DND-41 (cell line): ENCODE results near the gene PCDHGB7.

Experiments
- ATAC-seq: fragments of 200-7000 bp; cut with Tn5 transposase; 3 replicates; pipeline ENCODE4 v1.9.1; 2021; ENCODE audit warnings: low read depth; ENCODE audit not compliant: insufficient read depth
- DNase-seq: peaks from one replicate; pipeline ENCODE4 v3.0.0-alpha.2; 2020
- H2AFZ ChIP-seq: 2 replicates; pipeline ENCODE4 v1.6.0; 2012; ENCODE audit warnings: low read depth, low read length
- H3K27ac ChIP-seq: 2 replicates; pipeline ENCODE4 v1.5.1; 2012; ENCODE audit warnings: low read length, inconsistent platforms
- H3K27me3 ChIP-seq: fragments of 200-600 bp; sonication (generic); 2 replicates; pipeline ENCODE4 v1.6.0; 2012; ENCODE audit warnings: low read length, mild to moderate bottlenecking, inconsistent platforms; ENCODE audit not compliant: insufficient read depth, poor library complexity
- H3K36me3 ChIP-seq: 2 replicates; pipeline ENCODE4 v1.5.1; 2012; ENCODE audit warnings: low read length, inconsistent platforms; ENCODE audit not compliant: insufficient read depth
- H3K4me1 ChIP-seq: 2 replicates; pipeline ENCODE4 v1.5.1; 2012; ENCODE audit warnings: mild to moderate bottlenecking, low read length; ENCODE audit not compliant: insufficient read depth
- H3K4me2 ChIP-seq: 2 replicates; pipeline ENCODE4 v1.6.0; 2012; ENCODE audit warnings: mild to moderate bottlenecking, moderate library complexity, low read length, inconsistent platforms; ENCODE audit not compliant: insufficient read depth
- H3K4me3 ChIP-seq, 2 experiments: fragments of 200-600 bp in 1 of 2; shearing (Covaris generic) in 1 of 2; 2 replicates each; pipeline ENCODE4 v1.5.1; 2012 to 2016; ENCODE audit warnings: inconsistent platforms in 2 of 2, low read length in 2 of 2, mild to moderate bottlenecking in 2 of 2, low read depth in 1 of 2, moderate library complexity in 1 of 2
- H3K79me2 ChIP-seq: 2 replicates; pipeline ENCODE4 v1.6.0; 2012; ENCODE audit warnings: low read length, inconsistent platforms; ENCODE audit not compliant: insufficient read depth
- H3K9ac ChIP-seq: 2 replicates; pipeline ENCODE4 v1.6.0; 2012; ENCODE audit warnings: low read depth, mild to moderate bottlenecking, inconsistent platforms, low read length, moderate library complexity
- H3K9me3 ChIP-seq: 2 replicates; pipeline ENCODE4 v1.5.1; 2012; ENCODE audit warnings: low read length, moderate library complexity, mild to moderate bottlenecking, inconsistent platforms; ENCODE audit not compliant: insufficient read depth, severe bottlenecking
- H4K20me1 ChIP-seq: 2 replicates; pipeline ENCODE4 v1.6.0; 2012; ENCODE audit warnings: low read length; ENCODE audit not compliant: insufficient read depth
- CTCF ChIP-seq: IDR thresholded peaks from 2 replicates; pipeline ENCODE4 v1.5.1; 2012; ENCODE audit warnings: borderline replicate concordance, low read length, moderate library complexity, mild to moderate bottlenecking; ENCODE audit not compliant: poor library complexity, severe bottlenecking; ENCODE audit errors: extremely low read depth
- EZH2 ChIP-seq: IDR thresholded peaks from 3 replicates; pipeline ENCODE4 v1.6.1; 2012; ENCODE audit warnings: borderline replicate concordance, low read depth, mild to moderate bottlenecking, moderate library complexity, low read length, inconsistent platforms; ENCODE audit not compliant: severe bottlenecking

The PCDHGB7 gene

GRCh38 chr5:141434006-141434405 is 16.5 kb downstream of the PCDHGB7 start:
- H3K4me3 ChIP-seq, result no peak overlapping the region
- no peak for TF ChIP-seq EZH2
- TF ChIP-seq CTCF, result no peak
- ATAC-seq (no peak), DNase-seq (no peak)
- H3K4me1 ChIP-seq, result no peaks in the 10 kb centered on the region
- H3K27me3 ChIP-seq, result peaks cover 3% of the 10 kb centered on the region
- H4K20me1 ChIP-seq, result no peaks in the 10 kb centered on the region
- no peak overlapping the region for H3K4me2 ChIP-seq
- no peak overlapping the region for H3K27ac ChIP-seq
- H3K9me3 ChIP-seq, result no peaks in the 10 kb centered on the region
- no peaks in the 10 kb centered on the region for H3K79me2 ChIP-seq
- no peak overlapping the region for H2AFZ ChIP-seq
- H3K36me3 ChIP-seq, result no peaks in the 10 kb centered on the region
- no peak overlapping the region for H3K9ac ChIP-seq

- DNase-seq (no peak), ATAC-seq (no peak)
- H3K9me3 ChIP-seq, result no peaks in the 10 kb centered on the region
- TF ChIP-seq EZH2 (no peak), CTCF (no peak)
- no peak overlapping the region for H3K9ac ChIP-seq
- no peaks in the 10 kb centered on the region for H4K20me1 ChIP-seq
- H3K27me3 ChIP-seq, result peaks cover 3% of the 10 kb centered on the region
- no peak overlapping the region for H3K4me2 ChIP-seq
- H2AFZ ChIP-seq, result no peak overlapping the region
- no peak overlapping the region for H3K27ac ChIP-seq
- no peaks in the 10 kb centered on the region for H3K36me3 ChIP-seq
- H3K79me2 ChIP-seq, result no peaks in the 10 kb centered on the region
- no peaks in the 10 kb centered on the region for H3K4me1 ChIP-seq
- no peak overlapping the region for H3K4me3 ChIP-seq
Observed at GRCh38 chr5:141437221-141437620, 19.7 kb downstream of the PCDHGB7 start.

GRCh38 chr5:141439411-141440141 is 22.1 kb downstream of the PCDHGB7 start:
- Histone ChIP-seq H3K9ac (no peak overlapping the region), H3K27ac (no peak overlapping the region), H3K4me3 (no peak overlapping the region), H3K79me2 (no peaks in the 10 kb centered on the region), H3K4me2 (no peak overlapping the region), H4K20me1 (no peaks in the 10 kb centered on the region), H3K4me1 (no peaks in the 10 kb centered on the region), H3K36me3 (no peaks in the 10 kb centered on the region), H3K27me3 (peaks cover 3% of the 10 kb centered on the region), H2AFZ (no peak overlapping the region), H3K9me3 (no peaks in the 10 kb centered on the region)
- ATAC-seq (no peak), DNase-seq (no peak)
- TF ChIP-seq EZH2 (no peak), CTCF (no peak)

GRCh38 chr5:141440341-141440740 is 22.9 kb downstream of the PCDHGB7 start:
- Histone ChIP-seq H3K36me3 (no peaks in the 10 kb centered on the region), H3K4me1 (no peaks in the 10 kb centered on the region), H3K4me3 (no peak overlapping the region), H3K79me2 (no peaks in the 10 kb centered on the region), H3K27me3 (peaks cover 3% of the 10 kb centered on the region), H3K9me3 (no peaks in the 10 kb centered on the region), H3K27ac (no peak overlapping the region), H2AFZ (no peak overlapping the region), H4K20me1 (no peaks in the 10 kb centered on the region), H3K9ac (no peak overlapping the region), H3K4me2 (no peak overlapping the region)
- ATAC-seq, result no peak
- TF ChIP-seq CTCF (no peak), EZH2 (no peak)
- DNase-seq, result no peak
